Tibial artery (tissue), 4 donors: ENCODE data around the gene TBX4.
A peak's percentile ranks its signal among the peaks of the same experiment; 100 is the strongest.

ENCODE experiments used
- DNase-seq, 2 donors: peaks; one replicate each; pipeline ENCODE4 v3.0.0-alpha.2; 2019
- H3K27ac ChIP-seq, 2 donors: fragments of 200-600 bp; sonication (generic) in 1 of 2; 1 replicate in 1 of 2; 2 replicates in 1 of 2; pipeline ENCODE4 v1.5.1; 2018 to 2019; ENCODE audit warnings: mild to moderate bottlenecking in 1 of 2
- H3K27me3 ChIP-seq, 2 donors: fragments of 200-600 bp; sonication (generic) in 1 of 2; one replicate each; pipeline versions ENCODE4 v1.5.1 to v1.6.0; 2016 to 2019
- H3K36me3 ChIP-seq, 3 donors: fragments of 200-600 bp; sonication (generic) in 2 of 3; one replicate each; pipeline ENCODE4 v1.5.1; 2016 to 2019; ENCODE audit warnings: mild to moderate bottlenecking in 2 of 3
- H3K4me1 ChIP-seq, 4 donors: fragments of 200-600 bp; sonication (generic) in 2 of 4; 1 replicate in 3 of 4; 2 replicates in 1 of 4; pipeline ENCODE4 v1.5.1; 2016 to 2019
- H3K4me3 ChIP-seq, 2 donors: fragments of 200-600 bp; sonication (generic) in 1 of 2; 1 replicate in 1 of 2; 2 replicates in 1 of 2; pipeline ENCODE4 v1.5.1; 2018 to 2019; ENCODE audit warnings: mild to moderate bottlenecking in 2 of 2
- H3K9me3 ChIP-seq, 3 donors: fragments of 200-600 bp; sonication (generic) in 1 of 3; one replicate each; pipeline ENCODE4 v1.5.1; 2016 to 2019
- intact Hi-C: fragments of 100-400 bp; cut with DNase I; formaldehyde crosslinking; loops from one replicate; pipeline ENCODE4 v1.15.0; 2023; ENCODE audit warnings: low total_unique reads
- TF ChIP-seq, protein P1 (sequence below), 2 experiments: fragments of 200-600 bp in 1 of 2; fragments of 450-650 bp in 1 of 2; IDR thresholded peaks; one replicate each; pipeline ENCODE4 v1.5.1; 2017 to 2019; ENCODE audit warnings: antibody characterized with exemption in 2 of 2, mild to moderate bottlenecking in 1 of 2, moderate library complexity in 1 of 2

TBX4 gene

DNA sequence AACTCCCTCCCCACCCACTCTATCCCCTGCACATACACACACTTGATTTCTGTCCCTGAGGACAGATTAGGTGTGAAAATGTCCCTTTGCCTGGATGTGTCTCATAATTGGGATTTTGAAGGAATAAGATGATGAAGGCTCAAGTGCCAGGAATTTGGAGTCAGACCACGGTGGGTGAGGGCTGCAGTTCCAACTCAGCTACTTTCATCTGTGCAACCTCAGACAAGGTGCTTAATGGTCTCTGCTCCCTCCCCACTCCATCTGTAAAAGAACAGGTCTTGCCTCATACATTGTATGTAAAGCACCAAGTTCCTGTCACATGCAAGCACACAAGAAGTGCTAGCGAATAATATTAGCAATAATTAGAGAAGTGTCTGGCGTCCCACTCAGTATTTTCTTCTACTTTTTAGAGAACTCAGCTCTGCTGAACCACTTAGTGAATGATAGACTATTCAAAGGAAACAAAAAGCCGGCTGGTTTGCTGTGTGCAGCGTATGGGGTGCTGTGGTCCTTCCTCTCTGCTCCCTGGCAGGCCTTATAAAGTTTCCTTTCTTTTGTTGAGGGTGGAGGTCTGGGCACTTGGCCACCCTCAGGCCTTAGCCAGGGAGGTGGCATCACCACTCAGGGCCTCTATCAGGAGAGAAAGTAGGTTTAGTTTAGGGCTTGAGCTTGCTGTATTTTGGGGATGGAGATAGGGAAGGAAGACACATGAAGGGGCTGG is 6.4 kb downstream of the TBX4 start:
- H3K36me3 ChIP-seq: no peaks in the 10 kb centered on the region
- H3K27ac ChIP-seq: no peak overlapping the region
- intact Hi-C loops: no loop called here
- H3K4me1 ChIP-seq: peaks cover 0 to 26% (median 12%) of the 10 kb centered on the region in 4 donors
- TF ChIP-seq, protein P1, sequence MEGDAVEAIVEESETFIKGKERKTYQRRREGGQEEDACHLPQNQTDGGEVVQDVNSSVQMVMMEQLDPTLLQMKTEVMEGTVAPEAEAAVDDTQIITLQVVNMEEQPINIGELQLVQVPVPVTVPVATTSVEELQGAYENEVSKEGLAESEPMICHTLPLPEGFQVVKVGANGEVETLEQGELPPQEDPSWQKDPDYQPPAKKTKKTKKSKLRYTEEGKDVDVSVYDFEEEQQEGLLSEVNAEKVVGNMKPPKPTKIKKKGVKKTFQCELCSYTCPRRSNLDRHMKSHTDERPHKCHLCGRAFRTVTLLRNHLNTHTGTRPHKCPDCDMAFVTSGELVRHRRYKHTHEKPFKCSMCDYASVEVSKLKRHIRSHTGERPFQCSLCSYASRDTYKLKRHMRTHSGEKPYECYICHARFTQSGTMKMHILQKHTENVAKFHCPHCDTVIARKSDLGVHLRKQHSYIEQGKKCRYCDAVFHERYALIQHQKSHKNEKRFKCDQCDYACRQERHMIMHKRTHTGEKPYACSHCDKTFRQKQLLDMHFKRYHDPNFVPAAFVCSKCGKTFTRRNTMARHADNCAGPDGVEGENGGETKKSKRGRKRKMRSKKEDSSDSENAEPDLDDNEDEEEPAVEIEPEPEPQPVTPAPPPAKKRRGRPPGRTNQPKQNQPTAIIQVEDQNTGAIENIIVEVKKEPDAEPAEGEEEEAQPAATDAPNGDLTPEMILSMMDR (IDR thresholded peaks at IDR 0.05): no peak
- H3K9me3 ChIP-seq: no peaks in the 10 kb centered on the region
- H3K4me3 ChIP-seq: no peak overlapping the region
- DNase-seq: no peak
- H3K27me3 ChIP-seq: peaks cover 0 to 70% of the 10 kb centered on the region in 2 donors

DNA sequence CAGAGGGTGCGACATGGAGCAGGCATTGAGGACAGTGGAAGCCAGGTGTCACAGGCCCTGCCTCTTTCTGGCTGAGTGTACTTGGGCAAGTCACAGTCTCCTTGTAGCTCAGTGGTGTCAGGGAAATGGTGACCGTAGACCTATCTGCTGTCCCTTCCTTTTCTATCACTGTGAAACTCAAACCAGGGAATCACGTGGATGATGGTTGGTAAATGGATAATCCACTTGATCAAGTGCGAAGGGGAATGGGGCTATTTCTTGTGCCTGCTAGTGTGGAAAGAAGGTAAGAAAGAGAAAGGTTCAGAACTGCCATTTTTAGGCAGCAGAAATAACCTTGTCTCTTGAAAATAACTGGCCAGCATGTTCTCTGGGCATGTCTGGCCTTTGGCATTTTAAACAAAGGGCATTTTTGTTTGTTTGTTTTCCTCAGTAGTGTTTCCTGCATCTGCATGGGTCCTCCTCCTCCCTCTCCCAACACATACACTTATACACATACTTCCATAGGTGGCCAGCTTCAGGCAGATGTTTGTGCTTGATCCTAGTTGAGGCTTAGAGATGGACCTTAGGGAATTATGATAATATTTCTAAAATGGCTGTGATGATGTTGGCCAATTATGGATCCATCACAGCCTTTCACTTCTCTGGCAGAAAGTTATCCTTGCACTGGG is 7.1 kb downstream of the TBX4 start:
- H3K27ac ChIP-seq: no peak overlapping the region
- no peaks in the 10 kb centered on the region for H3K9me3 ChIP-seq
- no peaks in the 10 kb centered on the region for H3K36me3 ChIP-seq
- intact Hi-C loops: no loop called here
- TF ChIP-seq, protein P1 (IDR thresholded peaks at IDR 0.05): no peak
- no peak for DNase-seq
- peaks cover 0 to 24% (median 12%) of the 10 kb centered on the region in 4 donors for H3K4me1 ChIP-seq
- H3K4me3 ChIP-seq: no peak overlapping the region
- peaks cover 0 to 64% of the 10 kb centered on the region in 2 donors for H3K27me3 ChIP-seq

DNA sequence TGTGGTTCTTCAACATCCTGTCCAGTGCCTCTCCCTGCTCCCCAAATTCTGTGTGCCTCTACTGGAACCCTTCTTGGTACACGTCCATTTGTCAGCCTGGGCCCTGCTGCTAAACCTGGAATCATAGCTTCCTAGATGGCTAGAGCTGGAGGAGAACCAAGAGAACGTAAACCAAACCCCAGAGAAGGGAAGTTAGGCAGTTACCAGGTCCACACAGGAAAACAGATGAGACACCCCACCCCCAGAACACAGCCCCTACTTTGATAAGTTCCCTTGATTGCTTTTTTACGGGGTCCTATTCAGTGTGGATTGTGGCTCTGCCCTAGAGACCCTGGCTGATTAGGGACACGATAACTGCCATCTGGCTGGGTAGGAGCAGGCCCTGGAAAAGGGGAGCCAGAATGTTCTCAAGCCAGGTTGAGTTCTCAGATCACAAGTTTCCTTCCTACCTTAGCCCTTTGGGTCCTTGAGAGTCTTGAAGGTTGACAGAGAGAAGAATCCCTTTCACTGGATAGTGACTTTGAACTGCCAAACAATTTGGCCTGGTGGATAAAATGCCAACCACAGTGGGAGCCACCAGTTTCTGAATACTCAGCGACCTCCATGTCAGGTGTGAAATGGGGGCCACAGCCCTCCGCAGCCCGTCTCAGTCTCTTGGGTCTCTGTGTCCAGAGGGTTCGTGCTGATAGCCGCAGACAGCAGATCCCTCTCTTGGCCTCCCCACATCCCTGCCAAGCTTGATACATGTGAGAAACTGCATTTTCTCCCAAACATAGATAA is 7.9 kb downstream of the TBX4 start:
- H3K27me3 ChIP-seq: peaks cover 0 to 56% of the 10 kb centered on the region in 2 donors
- no peak overlapping the region for H3K27ac ChIP-seq
- DNase-seq: no peak
- TF ChIP-seq, protein P1 (IDR thresholded peaks at IDR 0.05): no peak
- H3K36me3 ChIP-seq: no peaks in the 10 kb centered on the region
- intact Hi-C loops: no loop called here
- peaks cover 0 to 18% (median 9%) of the 10 kb centered on the region in 4 donors for H3K4me1 ChIP-seq
- H3K4me3 ChIP-seq: no peak overlapping the region
- no peaks in the 10 kb centered on the region for H3K9me3 ChIP-seq

DNA sequence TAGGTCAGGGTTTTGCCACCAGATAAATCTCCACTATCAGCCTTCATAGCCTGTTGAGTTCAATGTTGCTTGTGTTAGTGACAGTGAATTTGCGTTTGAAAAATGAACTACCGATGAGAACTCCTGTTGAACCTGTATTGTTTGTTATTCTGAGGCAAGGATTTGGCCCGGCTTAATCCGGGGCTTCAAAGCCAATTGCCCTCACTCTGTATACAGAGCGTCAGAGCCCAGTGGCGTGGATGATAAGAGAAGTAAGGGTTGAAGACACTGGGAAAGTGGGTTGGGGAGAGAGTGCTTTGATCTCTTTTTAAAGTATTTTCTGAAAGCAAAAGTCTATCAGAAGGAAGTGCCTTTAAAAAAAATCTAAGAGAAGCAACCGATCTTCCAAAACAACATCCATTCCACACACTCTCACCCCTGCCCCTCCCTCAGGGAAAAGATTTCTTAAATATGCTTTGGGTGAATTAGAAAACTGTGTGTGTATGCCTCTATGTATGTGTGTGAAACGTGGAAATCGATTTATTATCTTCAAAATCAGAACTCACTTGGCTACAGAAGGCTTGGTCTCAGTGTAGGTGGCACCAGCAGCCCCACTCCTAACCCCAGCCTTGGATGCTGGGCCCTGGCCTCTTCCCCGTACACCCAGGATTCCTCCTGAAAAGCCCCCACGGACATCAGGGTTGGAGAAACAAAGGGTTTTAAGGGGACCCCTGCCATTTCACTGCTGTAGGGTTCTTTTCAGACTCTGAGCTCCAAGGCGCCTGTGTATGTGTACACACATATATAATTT is 8.8 kb downstream of the TBX4 start:
- no peaks in the 10 kb centered on the region for H3K36me3 ChIP-seq
- no peak for DNase-seq
- peaks cover 0 to 18% (median 9%) of the 10 kb centered on the region in 4 donors for H3K4me1 ChIP-seq
- intact Hi-C loops: no loop called here
- H3K9me3 ChIP-seq: no peaks in the 10 kb centered on the region
- no peak overlapping the region for H3K27ac ChIP-seq
- H3K27me3 ChIP-seq: peaks cover 0 to 47% of the 10 kb centered on the region in 2 donors
- TF ChIP-seq, protein P1 (IDR thresholded peaks at IDR 0.05): no peak
- H3K4me3 ChIP-seq: no peak overlapping the region

DNA sequence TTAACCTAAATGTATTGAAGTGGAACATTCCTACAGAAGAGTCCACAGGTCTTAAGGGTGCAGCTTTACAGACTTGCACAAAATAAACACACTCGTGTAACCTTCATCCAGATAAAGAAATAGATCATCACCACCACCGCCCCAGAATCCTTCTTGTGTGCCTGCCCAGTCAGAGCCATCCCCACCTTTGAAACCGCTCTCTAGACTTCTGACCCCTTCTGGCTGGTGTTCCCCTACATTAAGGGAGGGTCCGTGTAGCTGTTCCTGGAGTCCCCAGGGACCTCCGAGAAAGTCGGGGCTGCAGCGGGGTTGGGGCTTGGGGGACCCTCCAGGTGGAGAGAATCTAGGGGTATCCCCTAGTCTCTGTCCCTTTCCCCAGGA is 9.4 kb downstream of the TBX4 start:
- TF ChIP-seq, protein P1 (IDR thresholded peaks at IDR 0.05): no peak
- Histone ChIP-seq H3K36me3 (no peaks in the 10 kb centered on the region), H3K4me3 (peak overlapping the region; percentile 20 to 45), H3K9me3 (no peaks in the 10 kb centered on the region), H3K27ac (no peak overlapping the region), H3K27me3 (peaks cover 0 to 41% of the 10 kb centered on the region in 2 donors), H3K4me1 (peaks cover 0 to 18% (median 9%) of the 10 kb centered on the region in 4 donors)
- DNase-seq: no peak
- intact Hi-C loops: no loop called here
